Bronchial smooth muscle cell (primary cell): ENCODE data around the gene LACRT. TPM values are rescaled to one million over a fixed set of nuclear protein-coding genes. Genes with fewer than 3 reads are reported as not detected.

ENCODE experiments used
- total RNA-seq: library from RNA; depleted of rRNA; stranded (reverse); fragments of >200 nt; gene quantifications from 2 replicates; pipeline ENCODE4 v1.2.1, GENCODE V29; 2014

LACRT gene, protein sequence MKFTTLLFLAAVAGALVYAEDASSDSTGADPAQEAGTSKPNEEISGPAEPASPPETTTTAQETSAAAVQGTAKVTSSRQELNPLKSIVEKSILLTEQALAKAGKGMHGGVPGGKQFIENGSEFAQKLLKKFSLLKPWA
- not detected in 2 replicates for total RNA-seq

DNA sequence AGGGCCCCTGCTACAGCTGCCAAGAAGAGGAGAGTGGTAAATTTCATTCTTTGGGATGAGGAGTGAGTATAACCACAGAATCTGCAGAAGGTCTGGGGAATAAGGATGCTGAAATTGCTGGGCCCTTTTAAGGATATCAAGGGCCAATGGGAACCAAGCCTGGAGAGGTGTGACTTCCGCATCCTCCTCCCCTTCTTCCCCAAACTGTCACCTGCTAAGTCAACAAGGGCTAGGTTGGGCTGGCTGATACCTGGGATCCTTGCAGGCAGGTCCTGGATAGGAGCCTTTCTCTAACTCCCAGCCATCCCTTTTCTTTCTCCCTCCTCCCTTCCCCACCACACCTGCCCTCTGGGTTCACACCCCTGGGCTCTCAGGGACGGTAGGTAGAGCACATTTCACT is at the start of gene LACRT:
Gene LACRT, minus strand, starts transcription at position 101 of the 400 bp plus-strand sequence. Its CDS starts 54 bp downstream, at position 47.

DNA sequence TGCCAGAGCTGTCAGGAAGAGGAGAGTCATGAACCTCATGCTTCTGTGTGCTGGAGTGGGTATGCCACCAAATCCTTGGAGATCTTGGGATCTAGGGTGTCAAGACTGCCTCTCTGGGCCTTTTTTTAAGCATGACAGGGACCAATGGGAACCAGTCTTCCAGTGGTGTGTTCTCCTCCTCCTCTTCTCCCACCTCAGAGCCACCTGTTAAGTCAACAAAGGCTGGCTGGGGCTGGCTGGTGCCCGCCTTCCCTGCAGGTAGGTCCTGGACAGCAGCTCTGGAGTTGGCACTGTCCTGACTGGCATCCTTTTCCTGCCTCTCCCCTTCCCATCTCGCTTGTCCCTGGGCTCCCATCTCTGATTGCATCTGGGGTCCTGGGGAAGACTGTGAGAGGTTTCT is 13.6 kb upstream of the LACRT start, which contains the start of gene DCD:
Gene DCD, minus strand, starts transcription at position 101 of the 400 bp plus-strand sequence. Its CDS starts 62 bp downstream, at position 39.

DNA sequence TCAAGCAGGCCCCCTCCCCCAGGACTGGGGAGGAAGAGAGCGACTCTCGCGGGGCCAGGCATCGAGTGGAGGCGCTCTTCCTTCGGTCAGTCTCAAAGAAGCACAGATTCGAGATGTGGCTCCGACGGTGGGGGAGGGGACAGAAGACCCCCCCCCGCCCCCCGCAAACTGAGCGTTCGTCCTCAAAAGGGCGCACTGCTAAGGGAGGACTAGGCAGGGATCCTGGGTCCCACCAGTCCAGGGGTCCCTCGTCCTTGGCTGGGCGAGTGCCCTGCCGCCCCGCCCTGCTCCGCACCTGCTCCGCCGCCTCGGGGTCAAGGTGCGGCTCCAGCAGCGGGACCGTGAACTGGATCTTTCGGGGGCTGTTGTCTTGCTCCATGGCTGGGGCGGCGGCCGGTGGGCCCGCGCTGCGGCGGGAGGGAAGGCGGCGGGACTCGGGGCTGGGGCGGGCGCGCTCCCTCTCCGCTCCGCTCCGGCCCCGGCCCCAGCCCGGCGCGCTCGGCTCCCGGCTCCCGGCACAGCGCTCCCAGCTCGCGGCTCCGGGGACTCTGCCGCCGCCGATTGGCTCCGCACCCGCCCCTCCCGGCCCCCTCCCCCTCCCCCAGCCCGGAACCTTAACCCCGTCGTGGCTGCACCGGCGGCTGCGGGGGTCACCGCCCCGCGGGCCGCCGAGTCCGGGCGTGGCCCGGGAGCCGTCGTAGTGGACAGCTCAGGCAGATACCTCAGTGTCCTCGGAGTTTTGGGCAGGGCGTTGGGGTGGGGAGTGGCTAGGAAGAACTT is 46.4 kb downstream of the LACRT start, which contains the start of gene PPP1R1A:
Gene PPP1R1A, minus strand, starts transcription at position 550 of the 780 bp plus-strand sequence. Its CDS starts 171 bp downstream, at position 379.

Other genes with a start within 250 kb of the LACRT start
- gene ITGA5, start 215.6 kb downstream of the LACRT start, total RNA-seq, result 109 and 156 TPM in 2 replicates
- not detected in 2 replicates for gene GTSF1, start 161.3 kb downstream of the LACRT start, total RNA-seq
- under 0.01 TPM in 1 of 2 replicates, not detected in the other for gene NCKAP1L, start 137.1 kb downstream of the LACRT start, total RNA-seq
- under 0.01 TPM in 1 of 2 replicates, not detected in the other for gene PDE1B, start 85.3 kb downstream of the LACRT start, total RNA-seq
- not detected in 2 replicates for gene PPP1R1A, start 46.2 kb downstream of the LACRT start, total RNA-seq
- gene DCD, start 13.5 kb upstream of the LACRT start, total RNA-seq, result not detected in 2 replicates
- not detected in 2 replicates for gene MUCL1, start 219.6 kb upstream of the LACRT start, total RNA-seq